Cerebellar nuclear complex (tissue), 1 donor: Measurements from ENCODE around the gene ZNF496.
"Not testable (repeated sequence)": the region's sequence is repeated elsewhere in the genome, so short reads cannot be mapped to it uniquely, and the experiment has no call there.

Source experiments
- DNase-seq, 2 experiments: peaks; one replicate each; lab custom pipeline; 2025; lab: John Stamatoyannopoulos, UW

The ZNF496 gene

GRCh38 chr1:247331525-247332214 lies at the start of gene ZNF496:
TSS of gene ZNF496 (minus strand) at chr1:247331867. CDS start at chr1:247329578, 2,289 bp downstream.
- DNase-seq, result no peak

- no peak for DNase-seq
Measured at GRCh38 chr1:247378334-247379073, 46.8 kb upstream of the ZNF496 start.

- DNase-seq, result not testable (repeated sequence)
Measured at GRCh38 chr1:247377656-247378055, 46.0 kb upstream of the ZNF496 start.

GRCh38 chr1:247376659-247377058 lies 45.0 kb upstream of the ZNF496 start:
- no peak for DNase-seq

- no peak for DNase-seq
Measured at GRCh38 chr1:247375747-247376146, 44.1 kb upstream of the ZNF496 start.

GRCh38 chr1:247374651-247375334 lies 43.1 kb upstream of the ZNF496 start:
- DNase-seq, result not testable (repeated sequence)

GRCh38 chr1:247373721-247374141 lies 42.1 kb upstream of the ZNF496 start:
- DNase-seq, result no peak

- no peak for DNase-seq
Measured at GRCh38 chr1:247371801-247372259, 40.2 kb upstream of the ZNF496 start.

GRCh38 chr1:247370786-247371732 lies 39.4 kb upstream of the ZNF496 start:
- no peak for DNase-seq

- no peak for DNase-seq
Measured at GRCh38 chr1:247368490-247369145, 37.0 kb upstream of the ZNF496 start.

- no peak for DNase-seq
Measured at GRCh38 chr1:247367786-247368422, 36.2 kb upstream of the ZNF496 start.

GRCh38 chr1:247366926-247367645 lies 35.4 kb upstream of the ZNF496 start:
- DNase-seq, result no peak

- DNase-seq, result not testable (repeated sequence)
Measured at GRCh38 chr1:247366345-247366744, 34.7 kb upstream of the ZNF496 start.

- no peak for DNase-seq
Measured at GRCh38 chr1:247365023-247365422, 33.4 kb upstream of the ZNF496 start.

- DNase-seq, result not testable (repeated sequence)
Measured at GRCh38 chr1:247363000-247363399, 31.3 kb upstream of the ZNF496 start.

- DNase-seq, result no peak
Measured at GRCh38 chr1:247362153-247362552, 30.5 kb upstream of the ZNF496 start.

- no peak for DNase-seq
Measured at GRCh38 chr1:247360991-247361731, 29.5 kb upstream of the ZNF496 start.

GRCh38 chr1:247360116-247360898 lies 28.6 kb upstream of the ZNF496 start:
- no peak for DNase-seq
